Measurements from ENCODE around the gene TMEM125.

The TMEM125 gene

GRCh38 chr1:43275826-43276620 is 6.2 kb downstream of the TMEM125 start:
- no peak for DNase-seq

DNA sequence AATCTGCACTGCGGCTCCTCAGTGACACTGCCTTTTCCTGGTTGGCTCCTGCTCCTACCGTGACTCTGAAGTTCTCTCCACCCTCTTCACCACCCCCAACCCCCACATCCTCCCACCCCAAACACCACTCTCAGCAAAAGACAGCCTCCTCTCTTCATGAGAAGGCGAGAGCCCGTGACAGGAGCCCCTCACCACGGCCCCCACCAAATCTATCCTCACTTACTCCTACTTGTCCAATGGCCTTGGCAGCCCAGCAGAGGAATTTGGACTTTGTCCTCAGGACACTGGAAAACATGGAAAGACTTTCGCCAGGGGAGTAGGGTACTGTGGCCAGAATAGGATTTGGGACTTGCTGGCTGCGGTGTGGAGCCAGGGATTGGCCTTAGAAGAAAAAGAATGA is 6.9 kb downstream of the TMEM125 start:
- DNase-seq = no peak

DNA sequence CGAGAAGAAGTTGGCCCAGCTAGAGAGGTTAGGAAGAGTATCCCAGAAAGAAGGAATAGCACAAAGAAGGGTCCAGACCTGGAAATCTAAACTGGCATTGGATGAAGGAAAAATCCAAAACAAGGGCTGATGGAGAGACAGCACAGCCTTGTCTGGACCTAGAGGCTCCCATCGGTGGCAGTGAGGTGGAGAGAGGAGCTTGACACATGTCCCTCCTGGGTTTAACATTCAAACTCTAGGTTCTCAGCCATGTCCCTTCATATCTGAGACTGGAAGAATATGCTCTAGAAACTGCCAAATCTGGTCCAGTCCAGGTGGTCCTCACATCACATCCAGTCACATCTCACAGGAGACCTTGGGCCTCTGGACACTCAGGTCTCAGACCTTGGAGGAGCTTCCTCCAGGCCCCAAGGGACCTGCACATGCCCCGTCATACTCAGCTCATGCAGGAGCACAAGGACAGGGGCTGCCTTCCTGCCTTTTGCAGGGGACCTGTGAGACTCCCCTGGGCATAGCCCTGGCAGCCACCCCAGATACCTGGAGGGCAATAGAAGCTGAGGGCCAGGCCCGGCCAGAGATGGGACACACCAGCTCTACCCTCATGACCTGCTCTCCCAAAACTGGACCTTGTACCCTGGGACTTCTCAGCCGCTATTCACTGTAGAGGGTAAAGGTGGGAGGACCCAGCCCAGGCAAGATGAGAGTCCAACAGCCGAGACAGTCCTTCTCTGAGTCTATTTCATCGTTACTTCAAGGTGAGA is 7.5 kb downstream of the TMEM125 start:
- DNase-seq = no peak

DNA sequence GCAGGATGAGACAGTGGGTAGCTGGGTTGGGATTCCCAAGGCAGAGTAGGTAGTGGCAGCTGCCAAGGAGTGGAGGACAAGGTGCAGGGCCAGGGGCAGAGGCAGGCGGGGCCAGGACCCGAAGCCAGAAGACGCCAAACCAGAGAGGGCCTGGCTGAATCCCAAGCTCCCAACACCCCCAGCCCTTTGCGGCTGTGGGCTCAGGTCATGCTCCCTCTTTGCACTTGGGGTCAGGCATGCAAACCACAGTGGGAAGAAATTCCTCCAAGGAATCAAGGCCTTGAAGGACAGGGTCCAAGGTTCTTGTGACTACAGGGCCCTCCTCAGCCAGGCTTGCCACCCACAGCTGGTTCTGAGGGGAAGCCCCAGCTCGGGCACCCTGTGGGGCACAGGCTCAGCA is 9.4 kb downstream of the TMEM125 start:
- DNase-seq = no peak

DNA sequence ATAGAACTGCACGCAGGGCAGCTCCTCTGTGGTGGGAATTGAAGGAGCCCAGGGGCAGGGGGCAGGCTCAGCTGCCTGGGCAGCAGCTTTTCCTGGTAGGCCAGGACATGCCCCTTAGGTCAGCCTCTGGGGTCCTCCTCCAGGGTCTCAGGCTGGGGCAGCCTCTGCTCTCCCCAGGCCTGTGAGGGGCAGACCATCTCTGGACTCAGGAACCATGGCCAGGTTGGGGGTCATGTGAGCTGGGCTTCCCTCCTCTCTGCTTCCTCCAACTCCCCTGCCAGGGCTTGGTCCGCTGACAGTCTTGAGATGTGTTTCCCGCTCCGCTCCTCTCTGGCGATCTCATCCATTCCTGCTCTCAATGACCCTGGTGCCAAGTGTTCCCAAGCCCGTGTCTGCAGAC is 9.9 kb downstream of the TMEM125 start:
- DNase-seq = no peak

DNA sequence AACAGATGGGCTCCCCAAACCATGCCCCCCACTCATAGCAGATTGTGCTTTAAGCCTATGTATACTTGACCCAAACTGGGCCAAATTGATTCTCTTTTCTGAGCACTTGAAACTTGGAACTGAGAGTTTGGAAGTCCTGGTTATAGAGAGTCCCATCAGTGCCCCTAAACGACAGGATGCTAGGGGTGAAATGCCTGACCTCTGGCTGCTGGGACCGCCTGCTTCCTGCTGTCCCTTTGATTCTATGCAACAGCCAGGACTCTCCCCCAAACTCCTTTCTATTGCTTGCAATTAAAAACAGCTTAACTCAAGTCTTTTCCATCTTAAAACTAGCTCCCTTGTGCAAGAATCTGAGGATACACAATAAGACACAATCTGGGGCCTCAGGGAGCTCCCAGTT is 10.9 kb downstream of the TMEM125 start:
- no peak for DNase-seq

DNA sequence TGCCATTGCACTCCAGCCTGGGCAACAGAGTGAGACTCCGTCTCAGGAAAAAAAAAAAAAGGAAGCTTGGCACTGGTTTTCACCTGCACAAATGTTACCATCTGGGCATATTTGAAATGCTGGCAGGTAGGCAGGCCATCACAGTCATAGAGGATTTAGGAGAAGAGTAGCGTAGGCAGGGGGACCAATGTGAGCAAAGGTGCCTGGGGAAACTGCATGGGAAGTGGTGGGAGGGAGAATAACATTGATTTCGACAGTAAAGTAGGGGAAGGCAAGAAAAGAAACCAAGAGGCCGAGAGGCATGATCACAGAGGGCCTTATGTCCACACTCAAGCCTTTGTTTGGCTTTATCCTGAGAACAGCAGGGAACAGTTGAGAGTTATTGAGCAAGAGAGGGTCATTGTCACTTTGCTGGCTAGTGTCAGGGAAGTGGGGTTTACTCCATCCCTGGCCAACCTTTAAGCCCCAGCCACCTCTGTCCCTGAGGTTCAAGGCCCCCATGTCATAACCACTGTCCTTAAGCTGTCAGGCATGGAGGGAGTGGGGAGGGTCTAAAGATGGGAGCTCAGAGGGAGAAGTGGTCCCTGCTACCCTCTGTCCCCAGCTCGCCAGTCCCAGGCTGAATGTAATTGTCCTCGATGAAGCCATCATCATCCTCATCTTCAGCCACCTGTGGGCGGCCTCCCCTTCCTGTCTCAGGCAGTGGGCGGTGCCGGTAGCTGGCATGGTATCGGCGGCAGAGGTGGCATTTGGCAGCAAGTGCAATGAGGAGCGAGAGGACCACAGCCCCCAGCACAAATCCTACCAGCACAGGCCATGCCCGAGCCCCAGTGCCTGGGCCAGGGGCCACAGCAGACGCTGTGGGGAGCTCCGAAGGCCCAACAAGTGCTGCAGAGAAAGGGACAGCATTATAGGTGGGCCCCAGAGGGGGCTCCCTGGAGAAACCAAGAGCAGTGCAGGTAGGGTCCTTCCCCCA is 12.7 kb downstream of the TMEM125 start:
- no peak for DNase-seq

- no peak for DNase-seq
Measured at GRCh38 chr1:43284065-43284464, 14.3 kb downstream of the TMEM125 start.

GRCh38 chr1:43284546-43285110 is 14.8 kb downstream of the TMEM125 start:
- no peak for DNase-seq

DNA sequence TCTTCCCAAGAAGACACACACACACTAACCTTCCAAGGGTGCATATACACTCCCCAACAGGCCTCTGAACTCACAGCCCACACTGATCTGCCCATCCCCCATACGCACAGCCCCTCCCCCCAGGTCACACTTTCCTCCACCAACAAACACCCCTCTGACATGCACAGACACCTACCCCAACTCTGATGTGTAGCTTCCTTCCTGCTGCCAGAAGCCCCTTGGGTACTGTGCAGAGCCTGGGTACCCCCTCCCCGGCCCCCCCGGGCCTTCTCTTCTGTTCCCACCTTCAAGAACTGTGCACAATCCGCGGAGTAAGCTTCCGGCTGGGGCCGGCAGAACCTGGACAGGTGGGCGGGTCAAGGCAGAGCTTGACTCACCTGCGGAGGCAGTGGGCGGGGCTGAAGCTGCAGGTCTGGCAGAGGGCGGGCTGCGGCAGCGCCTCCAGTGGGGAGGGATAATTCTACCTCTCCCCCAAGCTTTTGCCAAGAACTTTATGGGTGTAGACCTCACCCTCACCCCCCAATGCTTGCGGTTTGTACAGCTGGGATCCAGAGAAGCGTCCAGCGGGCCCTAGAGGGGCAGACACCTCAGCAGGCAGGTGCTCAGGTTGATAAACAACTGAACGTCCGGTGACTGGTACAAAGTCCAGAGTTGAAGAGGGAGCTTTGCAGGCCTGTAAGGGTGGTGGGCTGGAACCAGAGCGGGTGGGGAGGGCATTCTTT is 15.6 kb downstream of the TMEM125 start, which contains the start of gene C1orf210:
Gene C1orf210 (minus strand): TSS at position 313 of the 722 bp plus-strand sequence. CDS start 2,311 bp downstream, outside the sequence.
- DNase-seq = no peak

DNA sequence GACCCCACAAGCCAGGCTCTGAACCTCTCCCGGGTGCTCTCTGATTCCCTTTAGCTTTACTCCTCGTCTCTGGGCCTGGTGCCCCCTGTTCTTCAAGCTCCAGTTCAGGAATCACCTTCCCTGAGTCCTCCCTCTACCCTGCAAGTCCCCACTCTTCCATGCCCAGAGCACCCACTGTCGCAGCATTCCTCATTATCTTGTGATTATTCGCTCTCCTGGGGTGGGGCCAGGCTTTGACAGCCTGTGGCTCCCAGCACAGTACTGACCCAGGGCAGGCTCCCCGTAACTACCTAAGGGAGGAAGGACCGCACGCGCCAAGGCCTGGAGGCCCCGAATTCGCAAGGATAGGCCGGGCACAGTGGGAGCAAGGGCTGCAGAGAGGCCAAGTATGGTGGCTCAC is 16.3 kb downstream of the TMEM125 start:
- no peak for DNase-seq

DNA sequence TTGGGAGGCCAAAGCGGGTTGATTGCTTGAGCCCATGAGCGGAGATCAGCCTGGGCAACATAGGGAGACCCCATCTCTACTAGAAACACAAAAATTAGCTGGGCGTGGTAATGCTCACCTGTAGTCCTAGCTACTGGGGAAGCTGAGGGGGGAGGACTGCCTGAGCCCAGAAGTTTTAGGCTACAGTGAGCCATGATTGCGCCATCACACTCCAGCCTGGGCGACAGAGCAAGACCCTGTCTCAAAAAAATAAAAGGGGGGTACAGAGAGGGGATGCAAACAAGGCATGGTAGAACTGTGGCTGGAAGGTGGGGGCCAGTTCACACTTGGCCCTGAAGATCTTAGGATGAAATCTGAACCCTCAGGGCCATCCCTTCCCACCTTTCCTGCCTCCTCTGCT is 16.8 kb downstream of the TMEM125 start:
- no peak for DNase-seq

DNA sequence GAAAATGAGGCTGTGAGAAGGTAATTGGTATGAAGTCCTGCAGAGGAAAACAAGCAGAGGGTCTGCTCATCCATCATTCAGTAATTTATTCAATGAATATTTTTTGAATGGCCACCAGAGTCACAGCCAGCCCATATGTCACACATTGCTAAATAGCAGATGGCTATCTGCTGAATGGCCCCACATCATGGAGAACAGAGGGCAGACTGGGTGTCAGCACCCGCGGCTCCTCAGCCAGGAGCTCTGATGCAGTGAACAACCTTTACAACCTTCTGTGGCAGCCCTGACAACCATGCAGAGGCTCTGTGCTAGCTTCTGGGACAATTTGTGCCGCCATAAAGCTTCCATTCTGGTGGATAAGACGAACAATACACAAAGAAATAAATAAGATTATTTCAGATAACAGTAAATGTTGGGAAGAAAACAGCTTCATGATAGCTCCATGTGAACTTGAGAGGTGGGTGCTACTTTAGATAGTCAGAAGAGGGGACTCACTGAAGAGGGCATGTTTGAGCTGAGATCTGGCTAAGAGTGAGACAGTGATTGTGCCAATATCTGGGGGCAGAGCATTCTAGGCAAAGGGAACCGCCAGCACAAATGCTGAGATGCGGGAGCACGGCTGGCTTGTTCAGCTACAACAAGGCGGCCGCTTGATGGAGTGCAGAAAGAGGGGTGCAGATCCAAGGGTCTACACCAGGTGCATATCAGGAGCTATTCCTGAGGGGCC is 18.4 kb downstream of the TMEM125 start:
- peak; percentile 43 for DNase-seq

GRCh38 chr1:43288785-43289706 is 19.3 kb downstream of the TMEM125 start:
- DNase-seq = no peak

GRCh38 chr1:43292216-43292615 is 22.4 kb downstream of the TMEM125 start:
- DNase-seq = no peak

DNA sequence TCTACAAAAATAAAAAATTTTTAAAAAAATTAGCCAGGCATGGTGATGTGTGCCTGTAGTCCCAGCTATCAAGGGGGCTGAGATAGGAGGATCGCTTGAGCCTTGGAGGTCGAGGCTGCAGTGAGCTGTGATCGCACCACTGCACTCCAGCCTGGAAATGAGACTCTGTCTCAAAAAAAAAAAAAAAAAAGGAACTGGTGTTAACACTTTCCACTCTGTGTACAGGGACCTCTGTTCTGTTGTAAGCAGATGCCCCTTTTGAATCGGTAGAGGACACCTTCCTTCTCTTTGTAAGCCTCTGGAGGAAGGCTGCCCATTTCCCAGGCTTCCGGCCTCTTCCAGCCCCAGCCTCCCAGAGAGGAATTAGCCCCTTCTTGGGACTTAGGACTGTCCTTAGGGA is 22.9 kb downstream of the TMEM125 start:
- no peak for DNase-seq

DNA sequence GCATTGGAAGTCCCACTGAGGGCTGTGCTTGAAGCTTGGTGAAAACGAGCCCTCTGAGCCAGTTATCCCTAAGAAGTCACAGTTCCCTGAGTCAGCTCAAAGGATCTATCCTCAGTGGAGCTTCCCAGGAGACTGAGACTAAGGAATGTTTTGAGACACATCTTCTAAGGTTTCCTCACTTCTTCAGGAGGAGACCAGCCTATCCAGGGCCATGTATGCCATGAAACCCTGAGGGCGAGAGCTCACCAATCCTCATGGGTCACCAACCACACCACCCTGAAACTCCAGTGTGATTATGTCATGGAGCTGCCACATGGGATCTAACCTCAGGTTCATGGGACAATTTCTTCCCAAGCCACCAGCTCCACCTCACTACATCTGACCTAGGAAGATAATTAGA is 23.4 kb downstream of the TMEM125 start:
- DNase-seq = no peak

- no peak for DNase-seq
Measured at GRCh38 chr1:43293896-43294760, 24.3 kb downstream of the TMEM125 start.

DNA sequence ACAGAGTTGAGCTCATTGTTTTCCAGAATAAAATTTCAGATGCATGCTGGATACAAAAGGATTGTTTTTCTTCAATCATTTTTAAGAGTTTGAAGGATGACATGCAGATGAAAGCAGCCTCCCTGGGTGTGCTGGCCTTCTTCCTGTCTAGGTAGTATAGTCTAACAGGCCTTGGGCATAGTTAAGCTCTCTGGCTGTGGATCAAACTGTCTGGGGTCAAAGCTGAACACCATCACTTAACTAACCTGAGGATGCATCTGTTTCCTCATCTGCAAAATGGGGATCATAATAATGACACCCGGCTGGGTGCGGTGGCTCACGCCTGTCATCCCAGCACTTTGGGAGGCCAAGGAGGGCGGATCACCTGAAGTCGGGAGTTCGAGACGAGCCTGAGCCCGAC is 25.0 kb downstream of the TMEM125 start:
- no peak for DNase-seq

Measured in NCI-H524 treated with DMSO at 0.1 percent for 48 hours (cell line).